GM10248 (cell line): Measurements from ENCODE around the gene RAB20.

Source experiments
- CTCF ChIA-PET: fragments of 300-600 bp; sonication (Branson Sonifier 250); formaldehyde crosslinking; extraction: SDS; loops from one replicate; lab custom pipeline; 2021; ENCODE audit warnings: antibody characterized with exemption; lab: Yijun Ruan, JAX
- POLR2A ChIA-PET: fragments of 350-650 bp; sonication (Branson Sonifier 250); formaldehyde crosslinking; extraction: SDS; loops from one replicate; lab custom pipeline; 2020; ENCODE audit warnings: antibody characterized with exemption; lab: Yijun Ruan, JAX
- DNase-seq: peaks from one replicate; pipeline ENCODE4 v3.0.0; 2012; ENCODE audit errors: extremely low spot score
- CTCF ChIP-seq: IDR thresholded peaks from 2 replicates; pipeline ENCODE4 v1.5.1; 2012; ENCODE audit warnings: mild to moderate bottlenecking, low read depth; ENCODE audit errors: extremely low read depth, missing control alignments, control extremely low read depth

The RAB20 gene

GRCh38 chr13:110548891-110549794 lies 12.4 kb downstream of the RAB20 start:
- ChIA-PET CTCF (interaction anchor here (0.8 to 3.0 kb wide), 5 partner anchors 11 to 94 kb away, joined by 3 to 14 read pairs (median 6); partner anchors contain the start of gene RAB20), POLR2A (interaction anchor here (0.8 kb wide), 1 partner anchor 10 kb away, joined by 3 read pairs; no protein-coding TSS in a partner anchor)
- no peak for TF ChIP-seq CTCF
- no peak for DNase-seq

DNA sequence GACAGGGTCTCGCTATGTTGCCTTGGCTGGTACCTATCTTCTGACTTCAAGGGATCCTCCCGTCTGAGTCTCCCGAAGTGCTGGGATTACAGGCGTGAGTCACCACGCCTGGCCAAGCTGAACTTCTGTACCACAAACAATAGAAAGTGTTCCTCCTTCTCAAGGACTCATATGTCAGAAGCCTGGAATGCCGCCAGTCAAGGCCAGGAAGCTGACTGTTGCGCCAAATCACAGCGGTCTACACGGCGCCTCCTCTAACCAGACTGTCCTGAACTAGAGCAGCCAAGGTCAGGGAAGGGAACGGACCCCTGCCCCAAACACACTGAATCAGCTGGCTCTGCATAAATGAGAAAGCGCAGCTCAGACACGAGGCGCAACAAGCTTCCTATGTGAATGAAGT lies 14.6 kb downstream of the RAB20 start:
- POLR2A ChIA-PET: interaction anchor here (0.6 kb wide), 1 partner anchor 11 kb away, joined by 7 read pairs; no protein-coding TSS in a partner anchor
- TF ChIP-seq CTCF: no peak
- CTCF ChIA-PET: interaction anchor here (0.9 to 3.0 kb wide), 5 partner anchors 9 to 24 kb away, joined by 3 to 14 read pairs (median 3); no protein-coding TSS in a partner anchor
- DNase-seq: no peak

DNA sequence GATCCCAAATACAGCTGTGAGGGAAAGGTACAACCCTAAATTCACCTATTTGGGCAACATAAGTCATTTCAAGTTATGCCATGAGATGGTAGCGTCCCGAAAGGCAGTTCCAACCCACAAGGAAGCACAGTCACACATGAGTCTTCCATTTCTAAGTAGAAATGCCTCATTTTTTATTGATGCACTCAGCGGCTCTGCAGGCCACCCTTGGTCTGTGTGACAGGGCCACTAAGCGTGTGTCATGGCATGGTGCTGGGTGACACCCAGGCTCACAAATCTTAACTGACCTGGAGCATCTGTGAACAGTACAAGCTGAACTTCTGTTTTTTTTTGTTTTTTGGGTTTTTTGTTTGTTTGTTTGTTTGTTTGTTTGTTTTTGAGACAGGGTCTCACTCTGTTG lies 15.1 kb downstream of the RAB20 start:
- CTCF ChIA-PET: interaction anchor here (0.9 to 2.1 kb wide), 6 partner anchors 10 to 47 kb away, joined by 3 to 7 read pairs (median 3); no protein-coding TSS in a partner anchor
- no peak for TF ChIP-seq CTCF
- no peak for DNase-seq
- POLR2A ChIA-PET: interaction anchor here (0.6 kb wide), 1 partner anchor 10 kb away, joined by 7 read pairs; no protein-coding TSS in a partner anchor

DNA sequence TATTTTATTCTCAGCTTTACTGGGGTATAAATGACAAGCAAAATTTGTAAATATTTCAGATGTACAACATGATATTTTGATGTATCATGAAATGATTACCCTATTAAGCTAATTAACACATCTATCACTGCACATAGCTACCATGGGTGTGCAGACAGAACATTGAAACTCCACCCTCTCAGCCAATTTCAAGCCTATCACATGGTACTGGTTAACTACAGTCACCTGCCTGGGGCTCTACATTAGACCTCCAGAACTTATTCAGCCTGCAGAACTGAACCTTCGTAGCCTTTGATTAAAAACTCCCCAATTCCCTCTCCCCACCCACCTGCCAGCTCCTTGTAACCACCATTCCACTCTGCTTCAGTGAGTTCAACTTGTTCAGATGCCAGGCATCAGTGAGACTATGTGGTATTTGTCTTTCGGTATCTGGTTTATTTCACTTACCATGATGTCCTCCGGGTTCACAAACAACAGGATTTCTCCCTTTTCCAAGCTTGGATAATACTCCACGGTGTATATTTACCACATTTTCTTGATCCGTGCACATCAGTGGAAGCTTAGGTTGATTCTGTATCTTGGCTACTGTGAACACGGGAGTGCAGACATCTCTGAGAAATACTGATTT lies 19.2 kb downstream of the RAB20 start:
- TF ChIP-seq CTCF: no peak
- ChIA-PET POLR2A (no interaction called here), CTCF (interaction anchor here (1.2 to 3.1 kb wide), 4 partner anchors 15 to 86 kb away, joined by 3 to 9 read pairs (median 3); no protein-coding TSS in a partner anchor)
- DNase-seq: no peak

DNA sequence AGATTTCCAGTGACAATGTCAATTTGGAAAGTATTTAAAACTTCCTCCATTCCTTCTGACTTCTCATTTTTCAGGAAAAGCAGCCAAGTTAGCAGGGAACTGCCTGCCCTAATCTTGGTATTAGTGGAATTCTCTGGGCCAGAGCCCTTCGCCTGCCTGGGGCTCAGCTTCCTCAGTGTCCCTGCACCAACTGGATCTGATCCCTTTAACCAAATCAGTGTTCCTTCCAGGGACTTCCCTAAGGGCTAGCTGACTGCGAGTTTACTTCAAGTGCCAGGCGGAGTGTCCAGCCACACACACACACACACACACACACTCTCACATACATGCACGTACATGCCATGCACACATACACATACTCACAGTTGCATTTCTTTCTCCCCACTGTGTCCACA lies 20.0 kb downstream of the RAB20 start:
- TF ChIP-seq CTCF: no peak

More for the DNA sequence above, 20.0 kb downstream of the RAB20 start:
- ChIA-PET POLR2A (no interaction called here), CTCF (interaction anchor here (0.7 to 3.1 kb wide), 5 partner anchors 12 to 86 kb away, joined by 3 to 9 read pairs (median 3); no protein-coding TSS in a partner anchor)
- DNase-seq: no peak
